Adipose tissue (tissue), 3 donors: ENCODE data around the gene SMYD4. TPM values are rescaled to one million over a fixed set of nuclear protein-coding genes. Genes with fewer than 3 reads are reported as not detected.

Experiments used
- polyA plus RNA-seq, 3 donors: library from polyadenylated mRNA; stranded (reverse); fragments of 200-250 nt; gene quantifications; one replicate each; pipeline ENCODE4 v1.2.3, GENCODE V29; 2013
- donor health status: healthy with polysubstance abuse.
- donor health status: Bipolar disorder and iron deficiency.
- donor health status: healthy.

SMYD4 gene
- polyA plus RNA-seq, 3 donors = 4.8 to 12.8 (median 8.3) TPM

Other genes with a start within 250 kb of the SMYD4 start
- gene SLC43A2, start 201.1 kb downstream of the SMYD4 start, polyA plus RNA-seq = 10 to 100 TPM in 1 of 3 donors, 1 to 10 TPM in 2; 5.7 to 17.0 (median 8.8) TPM
- gene SCARF1, start 184.2 kb downstream of the SMYD4 start, polyA plus RNA-seq = 10 to 100 TPM in 2 of 3 donors, 1 to 10 TPM in 1; 3.8 to 22.6 (median 19.8) TPM
- 10 to 100 TPM; 13.6 to 29.7 (median 24.1) TPM for gene RILP, start 180.0 kb downstream of the SMYD4 start, polyA plus RNA-seq
- gene PRPF8, start 145.0 kb downstream of the SMYD4 start, polyA plus RNA-seq = 10 to 100 TPM; 52.0 to 86.7 (median 67.5) TPM
- 10 to 100 TPM in 2 of 3 donors, 1 to 10 TPM in 1; 1.4 to 16.6 (median 15.0) TPM for gene TLCD2, start 119.5 kb downstream of the SMYD4 start, polyA plus RNA-seq
- gene WDR81, start 105.2 kb downstream of the SMYD4 start, polyA plus RNA-seq = 10 to 100 TPM; 11.8 to 24.5 (median 24.0) TPM
- gene SERPINF2, start 87.0 kb downstream of the SMYD4 start, polyA plus RNA-seq = 10 to 100 TPM in 2 of 3 donors, 1 to 10 TPM in 1; 8.9 to 15.7 (median 11.9) TPM
- gene SERPINF1, start 67.8 kb downstream of the SMYD4 start, polyA plus RNA-seq = 1,000 to 10,000 TPM in 2 of 3 donors, 100 to 1,000 TPM in 1; 140 to 1,175 (median 1,133) TPM
- 10 to 100 TPM; 17.1 to 25.8 (median 23.6) TPM for gene RPA1, start 103 bp upstream of the SMYD4 start, polyA plus RNA-seq
- gene RTN4RL1, start 195.4 kb upstream of the SMYD4 start, polyA plus RNA-seq = 1 to 10 TPM; 1.6 to 8.7 (median 3.9) TPM
- gene DPH1, start 200.3 kb upstream of the SMYD4 start, polyA plus RNA-seq = 10 to 100 TPM; 15.4 to 34.0 (median 31.1) TPM
- 10 to 100 TPM; 30.9 to 40.7 (median 38.7) TPM for gene OVCA2, start 212.1 kb upstream of the SMYD4 start, polyA plus RNA-seq
- 10 to 100 TPM in 2 of 3 donors, 1 to 10 TPM in 1; 1.6 to 23.3 (median 19.7) TPM for gene HIC1, start 225.2 kb upstream of the SMYD4 start, polyA plus RNA-seq